ENCODE data around the gene CDYL. TPM values are rescaled to one million over a fixed set of nuclear protein-coding genes. Genes with fewer than 3 reads are reported as not detected.
A peak's percentile ranks its signal among the peaks of the same experiment; 100 is the strongest.

CDYL gene
- polyA plus RNA-seq, 3 donors = 2.9 to 21.2 (median 4.2) TPM

GRCh38 chr6:4727217-4727616, 49.0 kb upstream of the CDYL start:
- no peaks in the 10 kb centered on the region for H3K36me3 ChIP-seq (replicated peaks in 1 of 2; ENCODE audit: control insufficient read depth in 1 of 2, insufficient read depth in 2 of 2, low read length in 2 of 2)
- no peak overlapping the region for H3K4me3 Mint-ChIP-seq
- peaks cover 0 to 3% (median 0%) of the 10 kb centered on the region in 7 donors for H3K9me3 Mint-ChIP-seq
- peaks cover 3% of the 10 kb centered on the region for H3K4me1 Mint-ChIP-seq
- no peak overlapping the region for H3K9ac ChIP-seq (ENCODE audit: insufficient read depth, low read length, poor library complexity, severe bottlenecking)
- no peak overlapping the region for H2AFZ ChIP-seq (ENCODE audit: insufficient read depth, low read depth, low read length, poor library complexity, severe bottlenecking)
- H3K4me3 ChIP-seq (replicated peaks in 1 of 3; ENCODE audit: low read depth in 2 of 3, low read length in 3 of 3) = no peak overlapping the region
- H3K4me1 ChIP-seq (ENCODE audit: control insufficient read depth in 1 of 2, insufficient read depth in 2 of 2, low read length in 2 of 2) = no peaks in the 10 kb centered on the region
- no peak overlapping the region for H3K27ac Mint-ChIP-seq
- no peak overlapping the region for H3K27ac ChIP-seq (ENCODE audit: low read depth in 1 of 2, low read length in 2 of 2)
- H3K27me3 Mint-ChIP-seq (ENCODE audit: low read depth in 3 of 3) = peaks cover 1 to 5% (median 3%) of the 10 kb centered on the region in 3 donors
- no peaks in the 10 kb centered on the region for H3K27me3 ChIP-seq (ENCODE audit: control insufficient read depth in 2 of 2, insufficient read depth in 2 of 2, low read length in 2 of 2)
- H3K79me2 ChIP-seq (ENCODE audit: insufficient read depth, low read length) = no peaks in the 10 kb centered on the region
- TF ChIP-seq CTCF (IDR thresholded peaks at IDR 0.05) = no peak
- no peaks in the 10 kb centered on the region for H4K20me1 ChIP-seq (ENCODE audit: insufficient read depth, low read length)
- H3K36me3 Mint-ChIP-seq = no peaks in the 10 kb centered on the region
- H3K9me3 ChIP-seq (replicated peaks in 1 of 2; ENCODE audit: control insufficient read depth in 1 of 2, insufficient read depth in 1 of 2, low read length in 2 of 2) = no peaks in the 10 kb centered on the region
- intact Hi-C loops (cut with micrococcal nuclease) = no loop called here
- H3K4me2 ChIP-seq (replicated peaks; ENCODE audit: extremely low read depth, low read length, poor library complexity, severe bottlenecking) = no peak overlapping the region
- no peak for DNase-seq

GRCh38 chr6:4727671-4728435, 48.4 kb upstream of the CDYL start:
- no peaks in the 10 kb centered on the region for H3K36me3 Mint-ChIP-seq
- no peak for DNase-seq
- Histone ChIP-seq H3K27me3 (ENCODE audit: control insufficient read depth in 2 of 2, insufficient read depth in 2 of 2, low read length in 2 of 2) (no peaks in the 10 kb centered on the region), H3K36me3 (replicated peaks in 1 of 2; ENCODE audit: control insufficient read depth in 1 of 2, insufficient read depth in 2 of 2, low read length in 2 of 2) (no peaks in the 10 kb centered on the region), H3K9me3 (replicated peaks in 1 of 2; ENCODE audit: control insufficient read depth in 1 of 2, insufficient read depth in 1 of 2, low read length in 2 of 2) (no peaks in the 10 kb centered on the region), H4K20me1 (ENCODE audit: insufficient read depth, low read length) (no peaks in the 10 kb centered on the region), H3K9ac (ENCODE audit: insufficient read depth, low read length, poor library complexity, severe bottlenecking) (no peak overlapping the region), H3K4me2 (replicated peaks; ENCODE audit: extremely low read depth, low read length, poor library complexity, severe bottlenecking) (no peak overlapping the region), H2AFZ (ENCODE audit: insufficient read depth, low read depth, low read length, poor library complexity, severe bottlenecking) (no peak overlapping the region), H3K4me1 (ENCODE audit: control insufficient read depth in 1 of 2, insufficient read depth in 2 of 2, low read length in 2 of 2) (no peaks in the 10 kb centered on the region), H3K27ac (ENCODE audit: low read depth in 1 of 2, low read length in 2 of 2) (no peak overlapping the region), H3K4me3 (replicated peaks in 1 of 3; ENCODE audit: low read depth in 2 of 3, low read length in 3 of 3) (no peak overlapping the region), H3K79me2 (ENCODE audit: insufficient read depth, low read length) (no peaks in the 10 kb centered on the region)
- H3K4me3 Mint-ChIP-seq = peak overlapping the region in 1 of 2 donors; percentile 35
- peaks cover 5% of the 10 kb centered on the region for H3K4me1 Mint-ChIP-seq
- intact Hi-C loops (cut with micrococcal nuclease) = no loop called here
- H3K27me3 Mint-ChIP-seq (ENCODE audit: low read depth in 3 of 3) = peaks cover 1 to 3% (median 2%) of the 10 kb centered on the region in 3 donors
- peak overlapping the region in 1 of 7 donors; percentile 47 for H3K27ac Mint-ChIP-seq
- 77% methylated on average over 4 of the region's 8 CpGs for WGBS (ENCODE audit: insufficient coverage)
- no peak for TF ChIP-seq CTCF (IDR thresholded peaks at IDR 0.05)
- H3K9me3 Mint-ChIP-seq = peaks cover 0 to 3% (median 0%) of the 10 kb centered on the region in 7 donors
